SU-DHL-6 (cell line): ENCODE data around the gene CDKL5.

ENCODE experiments used
- H2AFZ ChIP-seq: fragments of 200-600 bp; sonication (generic); 2 replicates; pipeline ENCODE4 v1.6.1; 2014; ENCODE audit warnings: low read depth, mild to moderate bottlenecking, moderate library complexity, mixed read lengths, antibody characterized with exemption, low read length; ENCODE audit not compliant: severe bottlenecking
- H3F3A ChIP-seq: fragments of 200-600 bp; shearing (Covaris generic); 2 replicates; pipeline ENCODE4 v1.6.0; 2016; ENCODE audit warnings: antibody characterized with exemption, mild to moderate bottlenecking; ENCODE audit not compliant: insufficient read depth
- H3K27ac ChIP-seq: fragments of 200-600 bp; sonication (generic); 2 replicates; pipeline ENCODE4 v1.5.1; 2016; ENCODE audit warnings: low read depth, mild to moderate bottlenecking, low read length, moderate library complexity, mixed read lengths
- H3K27me3 ChIP-seq: fragments of 200-600 bp; sonication (generic), shearing (Covaris generic); 2 replicates; pipeline ENCODE4 v1.6.0; 2014; ENCODE audit warnings: mild to moderate bottlenecking, low read length
- H3K36me3 ChIP-seq: fragments of 200-600 bp; sonication (generic); 2 replicates; pipeline ENCODE4 v1.6.1; 2014; ENCODE audit warnings: mild to moderate bottlenecking, low read length, mixed read lengths
- H3K4me2 ChIP-seq: fragments of 300-600, 200-600 bp; shearing (Covaris generic), sonication (generic); 2 replicates; pipeline ENCODE4 v1.6.0; 2014; ENCODE audit warnings: low read length, low read depth, mild to moderate bottlenecking; ENCODE audit not compliant: poor library complexity, severe bottlenecking
- H3K4me3 ChIP-seq: fragments of 200-600 bp; sonication (generic); 2 replicates; pipeline ENCODE4 v1.5.1; 2014; ENCODE audit warnings: antibody characterized with exemption, low read length, mild to moderate bottlenecking, mixed read lengths; ENCODE audit not compliant: insufficient read depth, poor library complexity, severe bottlenecking
- H3K79me2 ChIP-seq: fragments of 200-600 bp; sonication (generic); 2 replicates; pipeline ENCODE4 v1.6.1; 2014; ENCODE audit warnings: mild to moderate bottlenecking, low read length, moderate library complexity; ENCODE audit not compliant: insufficient read depth
- H3K9ac ChIP-seq: fragments of 200-600 bp; sonication (generic); 2 replicates; pipeline ENCODE4 v1.7.0; 2014; ENCODE audit warnings: mild to moderate bottlenecking, low read length
- H3K9me2 ChIP-seq: fragments of 200-600 bp; sonication (generic); replicated peaks from 2 replicates; pipeline ENCODE4 v1.6.1; 2014; ENCODE audit warnings: low read length; ENCODE audit not compliant: insufficient read depth
- H3K9me3 ChIP-seq: fragments of 200-600 bp; sonication (generic); 2 replicates; pipeline ENCODE4 v1.6.1; 2014; ENCODE audit warnings: low read length, mixed read lengths; ENCODE audit not compliant: insufficient read depth
- H4K20me1 ChIP-seq: fragments of 200-600 bp; sonication (generic); 2 replicates; pipeline ENCODE4 v1.6.1; 2014; ENCODE audit warnings: low read depth, mild to moderate bottlenecking, antibody characterized with exemption, low read length, moderate library complexity, mixed read lengths
- EZH2phosphoT487 ChIP-seq: fragments of 200-600 bp; sonication (generic), shearing (Covaris generic); conservative IDR thresholded peaks from 2 replicates; pipeline ENCODE4 v1.6.1; 2018; ENCODE audit warnings: mild to moderate bottlenecking, antibody characterized with exemption, low read length, moderate library complexity, mixed read lengths
- TF ChIP-seq, protein P1 (sequence below): fragments of 200-600 bp; sonication (generic); IDR thresholded peaks from one replicate; pipeline ENCODE4 v1.5.1; 2017; ENCODE audit warnings: antibody characterized with exemption, mild to moderate bottlenecking, low read length, moderate library complexity; ENCODE audit not compliant: insufficient read depth, poor library complexity, severe bottlenecking

The CDKL5 gene

DNA sequence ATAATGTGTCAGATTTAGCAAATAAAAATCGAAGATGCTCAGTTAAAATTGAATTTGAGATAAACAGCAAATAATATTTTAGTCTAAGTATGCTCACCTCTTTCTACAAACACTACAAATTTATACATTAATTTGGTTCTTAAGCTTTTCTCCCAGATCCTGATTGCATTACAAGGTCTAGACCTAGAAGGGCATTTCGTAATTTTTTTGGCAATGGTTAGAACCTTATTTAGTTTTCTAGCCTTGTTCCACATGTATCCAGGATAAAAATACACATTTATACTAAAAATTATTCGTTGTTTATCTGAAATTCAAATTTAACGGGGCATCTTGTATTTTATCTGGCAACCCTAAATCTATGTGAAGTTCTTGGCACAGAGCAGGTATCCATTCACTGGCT, 2.5 kb upstream of the CDKL5 start:
- no peak overlapping the region for H3K9ac ChIP-seq
- H3K27me3 ChIP-seq = no peaks in the 10 kb centered on the region
- H4K20me1 ChIP-seq = no peaks in the 10 kb centered on the region
- H3K36me3 ChIP-seq = no peaks in the 10 kb centered on the region
- no peak overlapping the region for H2AFZ ChIP-seq
- H3K9me2 ChIP-seq = no peaks in the 10 kb centered on the region
- no peaks in the 10 kb centered on the region for H3K9me3 ChIP-seq
- H3K27ac ChIP-seq = no peak overlapping the region
- no peak for TF ChIP-seq EZH2phosphoT487
- TF ChIP-seq, protein P1, sequence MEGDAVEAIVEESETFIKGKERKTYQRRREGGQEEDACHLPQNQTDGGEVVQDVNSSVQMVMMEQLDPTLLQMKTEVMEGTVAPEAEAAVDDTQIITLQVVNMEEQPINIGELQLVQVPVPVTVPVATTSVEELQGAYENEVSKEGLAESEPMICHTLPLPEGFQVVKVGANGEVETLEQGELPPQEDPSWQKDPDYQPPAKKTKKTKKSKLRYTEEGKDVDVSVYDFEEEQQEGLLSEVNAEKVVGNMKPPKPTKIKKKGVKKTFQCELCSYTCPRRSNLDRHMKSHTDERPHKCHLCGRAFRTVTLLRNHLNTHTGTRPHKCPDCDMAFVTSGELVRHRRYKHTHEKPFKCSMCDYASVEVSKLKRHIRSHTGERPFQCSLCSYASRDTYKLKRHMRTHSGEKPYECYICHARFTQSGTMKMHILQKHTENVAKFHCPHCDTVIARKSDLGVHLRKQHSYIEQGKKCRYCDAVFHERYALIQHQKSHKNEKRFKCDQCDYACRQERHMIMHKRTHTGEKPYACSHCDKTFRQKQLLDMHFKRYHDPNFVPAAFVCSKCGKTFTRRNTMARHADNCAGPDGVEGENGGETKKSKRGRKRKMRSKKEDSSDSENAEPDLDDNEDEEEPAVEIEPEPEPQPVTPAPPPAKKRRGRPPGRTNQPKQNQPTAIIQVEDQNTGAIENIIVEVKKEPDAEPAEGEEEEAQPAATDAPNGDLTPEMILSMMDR = no peak
- no peaks in the 10 kb centered on the region; the same call in 1 of the 2 replicates for H3F3A ChIP-seq
- no peak overlapping the region for H3K4me2 ChIP-seq
- H3K79me2 ChIP-seq = no peaks in the 10 kb centered on the region
- H3K4me3 ChIP-seq = no peak overlapping the region

DNA sequence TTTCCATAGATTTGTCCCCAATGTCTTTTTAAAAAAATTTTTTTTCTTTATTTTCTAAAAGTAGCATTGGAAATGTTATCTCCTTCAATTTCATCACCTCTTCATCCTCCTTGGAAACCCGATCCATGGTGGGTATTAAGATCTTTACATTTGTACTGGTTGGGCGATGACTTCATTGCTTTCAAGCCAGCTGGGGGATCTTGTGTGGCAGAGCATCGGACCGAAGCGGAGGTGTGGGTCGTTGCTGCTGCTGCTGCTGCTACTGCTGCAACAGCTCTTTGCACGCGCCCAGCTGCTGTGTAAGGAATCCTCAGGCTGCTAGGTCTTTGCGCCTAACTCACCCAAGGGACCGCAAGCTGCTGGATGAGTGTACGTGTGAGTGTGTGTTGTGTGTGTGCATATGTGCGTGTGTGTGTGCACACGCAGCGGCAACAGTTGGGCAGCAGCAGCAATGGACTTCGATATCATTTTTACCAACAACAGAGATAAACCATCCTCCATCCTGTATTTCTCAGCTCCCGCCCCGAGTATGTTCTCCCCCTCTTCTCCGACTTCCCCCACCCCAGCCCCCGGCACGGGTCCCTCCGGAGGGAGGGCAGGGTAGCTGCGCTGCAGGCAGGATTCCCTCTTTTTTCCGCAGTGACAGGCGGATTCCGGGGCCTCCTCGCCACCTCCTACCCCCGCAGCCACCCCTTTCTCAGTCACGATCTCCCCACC, 768 bp upstream of the CDKL5 start:
- Histone ChIP-seq H3K27me3 (no peaks in the 10 kb centered on the region), H3K9ac (peak overlapping the region; percentile 54), H3F3A (no peaks in the 10 kb centered on the region; the same call in 1 of the 2 replicates), H3K9me3 (no peaks in the 10 kb centered on the region), H3K4me3 (peak overlapping the region; percentile 57), H3K27ac (no peak overlapping the region), H4K20me1 (no peaks in the 10 kb centered on the region), H3K36me3 (no peaks in the 10 kb centered on the region), H2AFZ (peak overlapping the region; percentile 94), H3K9me2 (no peaks in the 10 kb centered on the region), H3K79me2 (no peaks in the 10 kb centered on the region), H3K4me2 (peak overlapping the region; percentile 80)
- TF ChIP-seq, protein P1 = no peak
- no peak for TF ChIP-seq EZH2phosphoT487

DNA sequence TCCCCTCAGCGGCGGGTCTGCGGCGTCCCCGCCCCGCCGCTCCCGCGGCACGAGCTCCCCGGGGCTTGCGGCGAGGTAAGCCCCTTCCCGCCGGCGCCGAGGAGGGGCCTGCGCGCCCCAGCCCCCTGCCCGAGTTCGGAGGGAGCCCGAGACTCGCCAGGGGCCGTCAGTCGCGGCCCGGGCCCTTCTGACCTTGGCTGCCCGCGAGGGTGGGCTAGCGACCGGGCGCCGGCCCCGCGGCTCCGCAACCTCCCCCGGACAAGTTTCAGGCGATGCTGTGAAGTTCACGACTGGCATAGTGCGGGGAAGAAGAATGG, 554 bp downstream of the CDKL5 start:
- H3K27me3 ChIP-seq = no peaks in the 10 kb centered on the region
- H3F3A ChIP-seq = no peaks in the 10 kb centered on the region; the same call in 1 of the 2 replicates
- peak overlapping the region; percentile 91 for H2AFZ ChIP-seq
- peak overlapping the region; percentile 59 for H3K4me2 ChIP-seq
- H3K4me3 ChIP-seq = peak overlapping the region; percentile 59
- peak overlapping the region; percentile 59 for H3K9ac ChIP-seq
- H3K36me3 ChIP-seq = no peaks in the 10 kb centered on the region
- H3K9me2 ChIP-seq = no peaks in the 10 kb centered on the region
- H3K79me2 ChIP-seq = no peaks in the 10 kb centered on the region
- TF ChIP-seq, protein P1 = no peak
- no peak for TF ChIP-seq EZH2phosphoT487
- H3K9me3 ChIP-seq = no peaks in the 10 kb centered on the region
- H3K27ac ChIP-seq = no peak overlapping the region
- no peaks in the 10 kb centered on the region for H4K20me1 ChIP-seq
